Stimulated activated CD4-positive, alpha-beta T cell treated with anti-CD3 and anti-CD28 coated beads, TNF-alpha, amount 100 ng/mL, for 4 hours (primary cell): ENCODE results near the gene CLCNKA.

Source experiments
- DNase-seq, 3 experiments: peaks; one replicate each; pipeline ENCODE4 v3.0.0-alpha.2; 2020; ENCODE audit warnings: low read depth in 3 of 3

CLCNKA gene

DNA sequence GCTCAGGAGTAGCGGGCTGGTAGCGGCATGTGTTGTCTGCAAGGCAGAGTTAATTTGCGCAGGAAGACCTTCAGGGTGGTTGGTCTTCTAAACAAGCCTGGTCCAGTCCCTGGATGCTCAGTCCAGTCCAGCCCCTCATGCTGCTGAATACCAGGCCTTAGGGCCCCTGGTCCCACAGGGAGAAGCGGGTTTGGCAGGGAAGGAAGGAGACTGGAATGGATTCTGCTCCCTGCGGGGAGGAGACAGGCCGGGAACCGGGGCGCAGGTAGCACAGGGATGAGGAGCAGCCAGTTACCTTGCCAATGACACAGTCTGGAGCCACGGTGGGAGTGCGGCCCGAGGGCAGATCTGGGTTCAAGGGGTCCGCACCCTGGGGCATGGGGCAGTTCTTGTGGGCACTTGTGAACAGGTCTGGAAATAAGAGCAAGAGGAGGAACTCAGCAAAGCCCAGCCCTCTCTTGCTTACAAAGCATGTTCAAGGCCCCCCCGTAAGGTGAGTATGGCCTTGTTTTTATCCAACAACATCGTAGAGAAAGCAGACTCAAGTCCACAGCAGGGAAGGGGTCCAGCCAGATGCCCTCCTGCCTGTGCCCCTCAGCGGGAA is 41.5 kb downstream of the CLCNKA start:
- no peak for DNase-seq

- no peak for DNase-seq
These were observed 42.1 kb downstream of the CLCNKA start for GRCh38 chr1:16063921-16064320.

GRCh38 chr1:16064536-16065268 is 42.9 kb downstream of the CLCNKA start:
- no peak for DNase-seq

- DNase-seq = no peak
These were observed 43.4 kb downstream of the CLCNKA start for GRCh38 chr1:16065269-16065576.

DNA sequence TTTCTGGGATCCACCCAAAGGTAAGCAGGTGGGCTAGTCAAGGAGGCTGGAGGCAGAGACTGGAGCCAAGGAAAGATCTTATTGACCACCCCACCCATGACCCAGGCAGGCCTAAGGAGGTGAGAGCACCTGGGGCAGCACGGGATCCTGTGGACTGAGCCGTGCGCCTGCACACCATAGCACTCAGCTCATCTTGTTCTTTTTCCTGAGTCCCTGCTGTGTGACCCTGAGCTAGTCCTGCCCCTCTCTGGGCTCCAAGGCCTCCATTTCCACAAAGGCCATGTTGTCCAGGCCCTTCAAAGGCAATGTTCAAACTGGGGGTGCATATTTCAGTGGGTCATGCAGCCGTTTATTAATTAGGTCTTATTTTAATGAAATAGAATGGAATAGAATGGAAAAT is 44.4 kb downstream of the CLCNKA start:
- no peak for DNase-seq

DNA sequence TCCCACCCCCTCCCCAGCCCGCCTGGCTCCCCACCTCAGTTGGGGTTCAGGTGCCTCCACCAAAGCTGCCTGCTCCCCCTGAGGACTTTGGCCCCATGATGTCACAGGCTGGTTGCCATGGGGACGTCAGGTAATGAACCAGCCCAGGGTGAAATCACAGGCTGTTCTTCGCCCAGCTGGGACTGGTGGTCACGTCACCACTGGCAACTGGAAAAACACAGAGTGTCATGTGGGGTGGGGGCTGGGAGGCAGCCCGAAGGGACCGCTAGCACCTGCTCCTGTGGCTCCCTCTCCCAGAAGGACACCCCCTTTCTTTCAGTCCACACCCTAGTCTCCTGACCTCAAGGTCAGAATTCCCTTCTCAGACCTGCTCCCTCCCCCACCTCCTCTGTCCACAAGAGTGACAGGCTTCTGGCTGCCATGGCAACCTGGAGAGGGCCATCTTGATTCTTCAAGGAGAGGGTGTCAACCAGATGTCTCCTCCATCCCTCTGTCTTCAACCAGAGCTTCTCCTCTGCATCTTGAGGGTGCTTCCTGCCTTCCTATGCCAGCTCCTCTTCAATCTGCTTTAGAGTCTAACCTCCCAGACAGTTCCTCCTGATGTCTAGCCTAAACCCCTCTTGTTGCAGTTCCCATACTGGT is 45.4 kb downstream of the CLCNKA start:
- DNase-seq = no peak

- DNase-seq = no peak
These were observed 46.1 kb downstream of the CLCNKA start for GRCh38 chr1:16067933-16068332.

- DNase-seq = no peak
These were observed 46.8 kb downstream of the CLCNKA start for GRCh38 chr1:16068356-16069270.

GRCh38 chr1:16070640-16071355 is 49.0 kb downstream of the CLCNKA start:
- DNase-seq = no peak

GRCh38 chr1:16071614-16072013 is 49.8 kb downstream of the CLCNKA start:
- DNase-seq = no peak

DNA sequence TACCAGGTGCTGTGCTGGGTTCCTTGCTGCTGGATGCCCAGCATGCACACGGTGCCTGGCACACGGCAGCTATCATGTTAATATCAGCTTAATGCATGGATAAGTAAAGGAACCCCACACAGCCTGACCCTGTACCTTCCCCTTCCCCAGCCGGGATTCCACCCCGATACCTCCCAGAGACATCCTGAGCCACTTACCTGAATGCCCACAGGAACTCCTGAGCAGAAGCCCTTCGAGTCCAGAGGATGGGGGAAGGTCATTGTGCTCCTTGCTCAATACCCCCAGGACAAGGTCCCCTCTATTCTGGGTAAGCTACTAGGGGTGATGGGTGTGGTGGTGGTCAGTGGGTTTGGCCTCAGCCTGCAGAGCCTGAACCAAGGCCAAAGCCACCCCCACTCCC is 50.3 kb downstream of the CLCNKA start:
- DNase-seq = no peak

GRCh38 chr1:16072616-16073484 is 51.0 kb downstream of the CLCNKA start:
- no peak for DNase-seq

GRCh38 chr1:16073490-16074119 is 51.8 kb downstream of the CLCNKA start, which contains the start of gene FAM131C:
FAM131C (minus strand) TSS chr1:16073651; CDS start chr1:16073442, 209 bp downstream.
- DNase-seq = peak in 1 of 3 experiments; percentile 15

- DNase-seq = no peak
These were observed 52.4 kb downstream of the CLCNKA start for GRCh38 chr1:16074217-16074616.

DNA sequence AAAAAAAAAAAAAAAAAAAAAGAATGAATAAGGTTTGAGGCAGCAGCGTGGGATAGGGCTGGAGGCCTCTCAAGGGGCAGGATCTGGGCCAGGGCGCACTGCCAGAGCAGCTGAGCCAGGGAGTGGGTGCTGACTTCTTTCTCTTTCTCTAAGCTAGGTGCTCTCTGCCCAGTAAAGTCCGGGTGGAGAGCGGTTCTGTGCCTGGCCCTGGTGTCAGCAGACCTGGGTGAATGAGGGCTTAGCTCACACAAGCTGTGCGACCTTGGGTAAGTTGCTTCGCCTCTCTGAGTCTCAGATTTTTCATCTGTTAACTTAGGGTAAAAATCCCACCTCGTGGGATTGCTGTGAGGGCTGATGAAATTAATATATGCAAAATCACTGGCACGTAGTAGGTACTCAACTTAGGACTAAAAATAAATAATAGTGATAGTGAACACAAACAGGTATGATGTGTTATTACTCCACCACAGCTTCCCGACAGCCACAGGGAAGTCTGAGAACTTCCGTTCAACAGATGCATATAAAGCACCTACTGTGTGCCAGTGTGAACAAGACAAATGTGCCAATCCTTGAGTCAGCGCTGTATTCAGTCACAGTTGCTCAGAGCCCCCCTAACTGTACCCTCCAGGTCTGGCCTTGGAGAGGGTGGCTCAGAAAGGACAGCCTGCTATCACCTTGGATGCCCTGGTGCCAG is 53.6 kb downstream of the CLCNKA start:
- no peak for DNase-seq

DNA sequence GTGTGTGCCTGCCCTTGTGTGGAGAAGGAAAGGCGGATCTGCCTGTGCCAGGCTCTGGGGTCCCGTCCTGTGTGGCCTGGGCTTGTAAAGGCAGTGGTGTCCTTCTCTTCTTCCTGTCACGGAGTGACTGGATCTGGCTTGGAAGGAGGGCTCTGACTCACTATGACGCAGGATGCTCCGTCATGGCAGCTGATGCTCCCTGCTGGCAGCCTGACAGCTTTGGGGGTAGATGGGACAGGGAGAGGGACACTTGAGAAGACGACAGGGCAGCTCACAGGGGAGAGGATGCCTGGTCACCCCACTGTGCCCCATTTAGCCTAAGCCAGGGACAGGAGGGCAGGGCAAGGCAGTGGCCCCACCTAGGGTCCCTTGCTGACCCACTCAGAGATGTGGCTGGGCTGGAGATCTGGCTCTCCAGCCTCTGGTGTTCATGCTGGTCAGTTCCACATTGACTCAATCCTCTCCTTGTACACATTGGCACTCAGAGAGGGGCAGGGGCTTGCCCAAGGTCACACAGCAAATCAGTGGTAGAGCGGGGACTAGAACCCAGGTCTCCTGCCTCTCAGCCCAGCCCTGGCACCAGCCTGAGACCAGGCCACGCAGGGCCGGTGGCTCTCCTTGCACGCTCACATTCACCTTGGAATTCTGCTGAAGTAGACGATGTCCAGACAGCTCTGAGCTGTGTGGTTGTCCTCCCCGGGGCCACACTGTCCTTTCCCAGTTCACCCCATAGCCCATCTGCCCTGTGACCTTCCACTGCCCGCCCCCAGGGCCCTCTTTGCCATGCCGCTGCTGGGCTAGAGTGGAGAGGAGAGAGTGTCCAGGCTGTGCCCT is 54.4 kb downstream of the CLCNKA start:
- no peak for DNase-seq

- no peak for DNase-seq
These were observed 55.0 kb downstream of the CLCNKA start for GRCh38 chr1:16076865-16077238.

DNA sequence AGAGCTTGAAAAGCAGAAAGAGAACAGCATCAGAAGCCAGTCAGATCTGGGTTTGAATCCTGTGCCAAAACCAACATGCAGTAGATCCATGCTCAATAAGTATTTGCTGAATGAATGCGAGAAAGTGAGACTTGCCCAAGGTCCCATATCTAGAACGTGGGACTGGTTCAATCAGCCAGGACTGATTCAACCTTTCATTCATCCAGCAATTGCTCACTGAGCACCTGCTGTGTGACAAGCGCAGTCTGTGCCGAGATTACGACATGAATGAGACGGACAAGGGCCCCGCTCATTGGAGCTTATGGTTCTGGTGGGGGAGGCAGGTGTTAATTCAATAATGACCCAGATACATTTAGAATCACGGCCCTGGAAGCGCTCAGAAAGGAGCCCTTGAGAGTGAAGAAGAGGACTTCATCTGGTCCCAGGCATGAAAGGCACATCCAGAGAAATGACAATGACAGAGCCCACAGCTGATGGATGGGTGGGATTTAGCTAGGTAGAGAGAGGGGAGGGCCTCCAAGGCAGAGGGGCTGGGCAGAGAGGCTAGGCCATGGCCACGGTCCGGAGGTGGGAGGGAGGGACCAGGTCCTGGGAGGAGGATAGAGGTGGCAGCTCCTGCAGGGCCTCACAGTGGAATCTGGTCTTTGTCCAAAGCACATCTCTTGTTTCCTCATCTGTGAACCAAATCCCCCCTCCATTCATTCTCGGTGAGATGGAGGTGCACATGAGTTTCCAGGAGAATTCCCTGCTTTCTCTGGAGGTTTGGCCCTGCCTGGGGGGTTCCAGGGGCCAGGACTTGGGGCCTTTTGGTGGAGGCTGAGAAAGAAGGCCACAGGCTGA is 55.8 kb downstream of the CLCNKA start:
- no peak for DNase-seq
